ENCODE data around the gene RPL12.

The RPL12 gene

GRCh38 chr9:127450830-127451607 is at the start of gene RPL12, which contains the start of gene LRSAM1:
Gene RPL12 (minus strand): TSS chr9:127451406. CDS start chr9:127451317, 89 bp downstream.
Gene LRSAM1 (plus strand): TSS chr9:127451510. CDS start chr9:127454528, 3,018 bp downstream.
- DNase-seq (ENCODE audit: low read depth in 2 of 2): peak; percentile 89

- DNase-seq (ENCODE audit: low read depth in 2 of 2): no peak
These were observed 49.7 kb upstream of the RPL12 start for GRCh38 chr9:127500862-127501261.

GRCh38 chr9:127500399-127500798 is 49.2 kb upstream of the RPL12 start:
- DNase-seq (ENCODE audit: low read depth in 2 of 2): no peak

- DNase-seq (ENCODE audit: low read depth in 2 of 2): no peak
These were observed 47.1 kb upstream of the RPL12 start for GRCh38 chr9:127498298-127498697.

- no peak for DNase-seq (ENCODE audit: low read depth in 2 of 2)
These were observed 46.6 kb upstream of the RPL12 start for GRCh38 chr9:127497656-127498290.

GRCh38 chr9:127496974-127497373 is 45.8 kb upstream of the RPL12 start:
- DNase-seq (ENCODE audit: low read depth in 2 of 2): no peak

GRCh38 chr9:127495884-127496555 is 44.8 kb upstream of the RPL12 start:
- no peak for DNase-seq (ENCODE audit: low read depth in 2 of 2)

GRCh38 chr9:127494304-127494702 is 43.1 kb upstream of the RPL12 start:
- DNase-seq (ENCODE audit: low read depth in 2 of 2): no peak

- no peak for DNase-seq (ENCODE audit: low read depth in 2 of 2)
These were observed 42.5 kb upstream of the RPL12 start for GRCh38 chr9:127493592-127494303.

- no peak for DNase-seq (ENCODE audit: low read depth in 2 of 2)
These were observed 41.4 kb upstream of the RPL12 start for GRCh38 chr9:127492616-127493015.

- DNase-seq (ENCODE audit: low read depth in 2 of 2): no peak
These were observed 40.3 kb upstream of the RPL12 start for GRCh38 chr9:127491516-127491915.

- no peak for DNase-seq (ENCODE audit: low read depth in 2 of 2)
These were observed 39.5 kb upstream of the RPL12 start for GRCh38 chr9:127490535-127491230.

GRCh38 chr9:127489471-127490115 is 38.4 kb upstream of the RPL12 start:
- DNase-seq (ENCODE audit: low read depth in 2 of 2): no peak

GRCh38 chr9:127488946-127489345 is 37.7 kb upstream of the RPL12 start:
- no peak for DNase-seq (ENCODE audit: low read depth in 2 of 2)

GRCh38 chr9:127485995-127486394 is 34.8 kb upstream of the RPL12 start:
- DNase-seq (ENCODE audit: low read depth in 2 of 2): no peak

GRCh38 chr9:127482662-127483061 is 31.5 kb upstream of the RPL12 start:
- no peak for DNase-seq (ENCODE audit: low read depth in 2 of 2)

- no peak for DNase-seq (ENCODE audit: low read depth in 2 of 2)
These were observed 28.4 kb upstream of the RPL12 start for GRCh38 chr9:127479507-127480081.

GRCh38 chr9:127474592-127474991 is 23.4 kb upstream of the RPL12 start:
- DNase-seq (ENCODE audit: low read depth in 2 of 2): no peak

GRCh38 chr9:127473932-127474331 is 22.7 kb upstream of the RPL12 start:
- DNase-seq (ENCODE audit: low read depth in 2 of 2): no peak

- DNase-seq (ENCODE audit: low read depth in 2 of 2): no peak
These were observed 22.3 kb upstream of the RPL12 start for GRCh38 chr9:127473501-127473900.

GRCh38 chr9:127470662-127471061 is 19.5 kb upstream of the RPL12 start:
- no peak for DNase-seq (ENCODE audit: low read depth in 2 of 2)
